T-helper 22 cell (primary cell): ENCODE measurements around the gene MYO5C.
"Not testable (repeated sequence)": the region's sequence is repeated elsewhere in the genome, so short reads cannot be mapped to it uniquely, and the experiment has no call there.

ENCODE experiments used
- DNase-seq: peaks from one replicate; pipeline ENCODE4 v3.0.0-alpha.2; 2020; ENCODE audit warnings: low read depth

Gene MYO5C

GRCh38 chr15:52303093-52303772, 7.6 kb upstream of the MYO5C start:
- no peak for DNase-seq

GRCh38 chr15:52301265-52301847, 5.8 kb upstream of the MYO5C start:
- no peak for DNase-seq

GRCh38 chr15:52294881-52295420, 653 bp downstream of the MYO5C start:
- no peak for DNase-seq

- DNase-seq: no peak
These were observed 2.7 kb downstream of the MYO5C start for GRCh38 chr15:52292780-52293392.

GRCh38 chr15:52291204-52291603, 4.4 kb downstream of the MYO5C start:
- no peak for DNase-seq

- no peak for DNase-seq
These were observed 4.8 kb downstream of the MYO5C start for GRCh38 chr15:52290800-52291199.

- DNase-seq: no peak
These were observed 5.3 kb downstream of the MYO5C start for GRCh38 chr15:52290329-52290728.

GRCh38 chr15:52289629-52290081, 5.9 kb downstream of the MYO5C start:
- DNase-seq: no peak

- DNase-seq: no peak
These were observed 6.6 kb downstream of the MYO5C start for GRCh38 chr15:52288986-52289385.

GRCh38 chr15:52288051-52288942, 7.3 kb downstream of the MYO5C start:
- no peak for DNase-seq

- no peak for DNase-seq
These were observed 8.5 kb downstream of the MYO5C start for GRCh38 chr15:52287114-52287513.

GRCh38 chr15:52285941-52286340, 9.7 kb downstream of the MYO5C start:
- DNase-seq: not testable (repeated sequence)

- DNase-seq: no peak
These were observed 11.4 kb downstream of the MYO5C start for GRCh38 chr15:52284164-52284563.

- no peak for DNase-seq
These were observed 12.3 kb downstream of the MYO5C start for GRCh38 chr15:52283281-52283680.

GRCh38 chr15:52282418-52282817, 13.2 kb downstream of the MYO5C start:
- no peak for DNase-seq

- no peak for DNase-seq
These were observed 14.2 kb downstream of the MYO5C start for GRCh38 chr15:52281085-52282035.

- DNase-seq: no peak
These were observed 15.1 kb downstream of the MYO5C start for GRCh38 chr15:52280326-52281084.

- no peak for DNase-seq
These were observed 16.8 kb downstream of the MYO5C start for GRCh38 chr15:52278636-52279367.

GRCh38 chr15:52278135-52278534, 17.5 kb downstream of the MYO5C start:
- no peak for DNase-seq

- no peak for DNase-seq
These were observed 18.0 kb downstream of the MYO5C start for GRCh38 chr15:52277575-52277974.
